Stimulated activated CD4-positive, alpha-beta T cell treated with anti-CD3 and anti-CD28 coated beads, TNF-alpha, amount 100 ng/mL, for 1 hour (primary cell): ENCODE measurements around the gene CXorf65.

Experiments used
- DNase-seq, 3 donors: peaks; one replicate each; pipeline ENCODE4 v3.0.0-alpha.2; 2020; ENCODE audit warnings: low read depth in 3 of 3, low spot score in 1 of 3

Gene CXorf65

GRCh38 chrX:71107245-71107644 is 705 bp upstream of the CXorf65 start:
- no peak for DNase-seq

- DNase-seq: no peak
These were observed 912 bp downstream of the CXorf65 start for GRCh38 chrX:71105628-71106027.

GRCh38 chrX:71103110-71103983 is 3.2 kb downstream of the CXorf65 start:
- DNase-seq: peak in 1 of 3 donors; percentile 19

GRCh38 chrX:71102292-71102691 is 4.2 kb downstream of the CXorf65 start:
- no peak for DNase-seq

- no peak for DNase-seq
These were observed 5.7 kb downstream of the CXorf65 start for GRCh38 chrX:71100581-71101505.

GRCh38 chrX:71099736-71100135 is 6.8 kb downstream of the CXorf65 start:
- DNase-seq: no peak

GRCh38 chrX:71098951-71099506 is 7.5 kb downstream of the CXorf65 start:
- DNase-seq: no peak

GRCh38 chrX:71098302-71098701 is 8.2 kb downstream of the CXorf65 start:
- peak; percentile 35 to 53 (median 52) for DNase-seq

- no peak for DNase-seq
These were observed 9.8 kb downstream of the CXorf65 start for GRCh38 chrX:71096760-71097032.

GRCh38 chrX:71095981-71096759 is 10.4 kb downstream of the CXorf65 start:
- no peak for DNase-seq

GRCh38 chrX:71095555-71095980 is 11.0 kb downstream of the CXorf65 start, which contains the start of gene FOXO4:
Gene FOXO4, plus strand, starts transcription at chrX:71095851. Its CDS starts 678 bp downstream, at chrX:71096529.
- DNase-seq: peak; percentile 68 to 71 (median 68)

GRCh38 chrX:71095033-71095432 is 11.5 kb downstream of the CXorf65 start:
- DNase-seq: no peak

- no peak for DNase-seq
These were observed 15.3 kb downstream of the CXorf65 start for GRCh38 chrX:71091263-71091662.

GRCh38 chrX:71085900-71086299 is 20.6 kb downstream of the CXorf65 start:
- no peak for DNase-seq

- no peak for DNase-seq
These were observed 23.7 kb downstream of the CXorf65 start for GRCh38 chrX:71082822-71083221.

- no peak for DNase-seq
These were observed 24.4 kb downstream of the CXorf65 start for GRCh38 chrX:71082124-71082647.

GRCh38 chrX:71081330-71082123 is 25.0 kb downstream of the CXorf65 start:
- DNase-seq: no peak

GRCh38 chrX:71070531-71070930 is 36.0 kb downstream of the CXorf65 start:
- no peak for DNase-seq

GRCh38 chrX:71068044-71068918 is 38.3 kb downstream of the CXorf65 start, which contains the start of gene SNX12:
Gene SNX12, minus strand, starts transcription at chrX:71068334. Its CDS starts 28 bp downstream, at chrX:71068306.
- DNase-seq: peak; percentile 66 to 77 (median 70)
